CD14-positive monocyte (primary cell): Measurements from ENCODE around the gene ARL14. TPM values are rescaled to one million over a fixed set of nuclear protein-coding genes. Genes with fewer than 3 reads are reported as not detected.

ENCODE experiments used
- DNase-seq, 3 donors: peaks; one replicate each; pipeline ENCODE4 v3.0.0-alpha.2; 2011 to 2022
- H2AFZ ChIP-seq: 2 replicates; pipeline ENCODE4 v1.6.0; 2012; ENCODE audit warnings: mild to moderate bottlenecking, low read depth, low read length, inconsistent platforms; ENCODE audit not compliant: insufficient read depth, poor library complexity, severe bottlenecking
- H3K27ac ChIP-seq, 2 donors: 1 replicate in 1 of 2; 2 replicates in 1 of 2; pipeline ENCODE4 v1.5.1; 2012 to 2013; ENCODE audit warnings: low read length in 2 of 2, control low read depth in 1 of 2, inconsistent platforms in 1 of 2, low read depth in 1 of 2, mild to moderate bottlenecking in 1 of 2
- H3K27me3 ChIP-seq, 2 donors: one replicate each; pipeline versions ENCODE4 v1.6.0 to v1.6.1; 2011 to 2013; ENCODE audit warnings: low read length in 2 of 2; ENCODE audit not compliant: control insufficient read depth in 2 of 2, insufficient read depth in 2 of 2
- H3K36me3 ChIP-seq, 2 donors: replicated peaks in 1 of 2; 1 replicate in 1 of 2; 2 replicates in 1 of 2; pipeline versions ENCODE4 v1.5.1 to v1.6.1; 2012 to 2013; ENCODE audit warnings: low read length in 2 of 2, control low read depth in 1 of 2, inconsistent platforms in 1 of 2, mild to moderate bottlenecking in 1 of 2; ENCODE audit not compliant: insufficient read depth in 2 of 2, control insufficient read depth in 1 of 2
- H3K4me1 ChIP-seq, 2 donors: 1 replicate in 1 of 2; 2 replicates in 1 of 2; pipeline versions ENCODE4 v1.5.1 to v1.6.1; 2012 to 2013; ENCODE audit warnings: low read length in 2 of 2, control low read depth in 1 of 2, inconsistent platforms in 1 of 2, mild to moderate bottlenecking in 1 of 2, moderate library complexity in 1 of 2; ENCODE audit not compliant: insufficient read depth in 2 of 2, control insufficient read depth in 1 of 2
- H3K4me2 ChIP-seq: replicated peaks from 2 replicates; pipeline ENCODE3; 2012; ENCODE audit warnings: low read length, moderate library complexity, mild to moderate bottlenecking; ENCODE audit not compliant: poor library complexity, severe bottlenecking; ENCODE audit errors: extremely low read depth
- H3K4me3 ChIP-seq, 3 experiments: fragments of 200-600 bp in 1 of 3; sonication (generic) in 1 of 3; replicated peaks in 1 of 3; 1 replicate in 2 of 3; 2 replicates in 1 of 3; pipeline ENCODE4 v1.5.1; 2011 to 2013; ENCODE audit warnings: low read length in 3 of 3, mild to moderate bottlenecking in 3 of 3, control low read depth in 2 of 3, low read depth in 2 of 3, inconsistent platforms in 1 of 3, moderate library complexity in 1 of 3
- H3K79me2 ChIP-seq: 2 replicates; pipeline ENCODE4 v1.6.0; 2012; ENCODE audit warnings: mild to moderate bottlenecking, control low read depth, inconsistent platforms, low read length, moderate library complexity; ENCODE audit not compliant: insufficient read depth
- H3K9ac ChIP-seq: 2 replicates; pipeline ENCODE4 v1.6.0; 2017; ENCODE audit warnings: low read length, mild to moderate bottlenecking; ENCODE audit not compliant: insufficient read depth, poor library complexity, severe bottlenecking
- H3K9me3 ChIP-seq, 2 donors: replicated peaks in 1 of 2; 1 replicate in 1 of 2; 2 replicates in 1 of 2; pipeline versions ENCODE4 v1.5.1 to v1.6.1; 2012 to 2013; ENCODE audit warnings: low read length in 2 of 2, control low read depth in 1 of 2; ENCODE audit not compliant: control insufficient read depth in 1 of 2, insufficient read depth in 1 of 2
- H4K20me1 ChIP-seq: 2 replicates; pipeline ENCODE4 v1.6.0; 2012; ENCODE audit warnings: mild to moderate bottlenecking, low read length, control low read depth, moderate library complexity; ENCODE audit not compliant: insufficient read depth
- H3K27ac Mint-ChIP-seq, 7 donors: one replicate each; pipeline ENCODE4 v1.8.0; 2020; ENCODE audit warnings: mild to moderate bottlenecking in 7 of 7, mixed read lengths in 7 of 7, moderate library complexity in 6 of 7, inconsistent platforms in 2 of 7
- H3K27me3 Mint-ChIP-seq, 3 donors: one replicate each; pipeline ENCODE4 v1.8.0; 2021 to 2022; ENCODE audit warnings: low read depth in 3 of 3, mild to moderate bottlenecking in 3 of 3, mixed read lengths in 3 of 3, moderate library complexity in 3 of 3, inconsistent platforms in 1 of 3
- H3K36me3 Mint-ChIP-seq, 2 donors: one replicate each; pipeline ENCODE4 v1.8.0; 2020; ENCODE audit warnings: mixed read lengths in 2 of 2, inconsistent platforms in 1 of 2, mild to moderate bottlenecking in 1 of 2
- H3K4me1 Mint-ChIP-seq: one replicate; pipeline ENCODE4 v1.8.0; 2020; ENCODE audit warnings: mild to moderate bottlenecking, mixed read lengths
- H3K4me3 Mint-ChIP-seq, 2 donors: one replicate each; pipeline ENCODE4 v1.8.0; 2020; ENCODE audit warnings: mild to moderate bottlenecking in 2 of 2, mixed read lengths in 2 of 2, moderate library complexity in 1 of 2
- H3K9me3 Mint-ChIP-seq, 7 donors: one replicate each; pipeline ENCODE4 v1.8.0; 2020 to 2022; ENCODE audit warnings: mixed read lengths in 7 of 7, mild to moderate bottlenecking in 6 of 7, moderate library complexity in 6 of 7, inconsistent platforms in 2 of 7
- CTCF ChIP-seq: fragments of 200-600 bp; IDR thresholded peaks from one replicate; pipeline ENCODE4 v1.8.0; 2022; ENCODE audit warnings: antibody characterized with exemption, mild to moderate bottlenecking
- WGBS: methylation state at CpG from one replicate; pipeline ENCODE4 v1.1.5; 2013; ENCODE audit warnings: missing lambda C conversion rate; ENCODE audit not compliant: insufficient coverage; 5-methylcytosine and 5-hydroxymethylcytosine counted together
- intact Hi-C, 2 donors: fragments of 100-400 bp; cut with micrococcal nuclease; formaldehyde crosslinking; loops; one replicate each; pipeline versions ENCODE4 v1.15.0 to v1.15.1; 2023
- polyA plus RNA-seq, 3 donors: library from polyadenylated mRNA; depleted of rRNA in 1 of 3; unstranded in 2 of 3; stranded (reverse) in 1 of 3; fragments of 300-500 nt in 2 of 3; fragments of >200 nt in 1 of 3; fragmentation: Illumina TruSeq in 2 of 3; gene quantifications; 1 replicate in 2 of 3; 2 replicates in 1 of 3; pipeline ENCODE4 v1.2.3, GENCODE V29; 2012 to 2021

Gene ARL14
- polyA plus RNA-seq, 3 donors, result not detected

GRCh38 chr3:160637086-160637485 is 39.9 kb upstream of the ARL14 start:
- Histone ChIP-seq H3K27me3 (no peaks in the 10 kb centered on the region), H3K4me1 (no peaks in the 10 kb centered on the region), H4K20me1 (no peaks in the 10 kb centered on the region), H3K36me3 (no peaks in the 10 kb centered on the region), H3K9me3 (no peaks in the 10 kb centered on the region), H3K9ac (no peak overlapping the region), H3K4me2 (no peak overlapping the region), H3K79me2 (no peaks in the 10 kb centered on the region), H3K27ac (no peak overlapping the region), H3K4me3 (no peak overlapping the region), H2AFZ (no peak overlapping the region)
- Mint-ChIP-seq H3K9me3 (peaks cover 0 to 3% (median 0%) of the 10 kb centered on the region in 7 donors), H3K36me3 (no peaks in the 10 kb centered on the region), H3K27me3 (peaks cover 1 to 5% (median 2%) of the 10 kb centered on the region in 3 donors), H3K4me3 (no peak overlapping the region), H3K4me1 (no peaks in the 10 kb centered on the region), H3K27ac (no peak overlapping the region)
- intact Hi-C loops, result no loop called here
- 90% methylated on average over 2 of the region's 2 CpGs for WGBS
- DNase-seq, result no peak
- no peak for TF ChIP-seq CTCF

- no peaks in the 10 kb centered on the region for H3K36me3 Mint-ChIP-seq
- no peaks in the 10 kb centered on the region for H3K79me2 ChIP-seq
- H3K27me3 Mint-ChIP-seq, result peaks cover 1 to 6% (median 2%) of the 10 kb centered on the region in 3 donors
- no peak overlapping the region for H3K4me3 ChIP-seq
- H3K36me3 ChIP-seq, result no peaks in the 10 kb centered on the region
- no peak overlapping the region for H3K4me3 Mint-ChIP-seq
- H3K4me1 ChIP-seq, result no peaks in the 10 kb centered on the region
- no peak overlapping the region for H3K27ac ChIP-seq
- no peak overlapping the region for H2AFZ ChIP-seq
- no peak overlapping the region for H3K9ac ChIP-seq
- H3K27ac Mint-ChIP-seq, result no peak overlapping the region
- no peaks in the 10 kb centered on the region for H3K27me3 ChIP-seq
- no peaks in the 10 kb centered on the region for H4K20me1 ChIP-seq
- H3K4me1 Mint-ChIP-seq, result no peaks in the 10 kb centered on the region
- no peak for TF ChIP-seq CTCF
- peaks cover 0 to 3% (median 0%) of the 10 kb centered on the region in 7 donors for H3K9me3 Mint-ChIP-seq
- intact Hi-C loops, result no loop called here
- H3K4me2 ChIP-seq, result no peak overlapping the region
- DNase-seq, result no peak
- no peaks in the 10 kb centered on the region for H3K9me3 ChIP-seq
- 45% methylated on average over 2 of the region's 2 CpGs for WGBS
Measured at GRCh38 chr3:160638184-160638583, 38.8 kb upstream of the ARL14 start.
